Lung (tissue), 12 donors: Measurements from ENCODE around the gene ANK3. TPM values are rescaled to one million over a fixed set of nuclear protein-coding genes. Genes with fewer than 3 reads are reported as not detected.

Experiments
- ATAC-seq: fragments of 200-7000 bp; cut with Tn5 transposase; one replicate; pipeline ENCODE4 v1.9.1; 2020; ENCODE audit warnings: moderate number of reproducible peaks; ENCODE audit not compliant: insufficient read depth, low FRiP score
- DNase-seq, 3 donors: peaks; one replicate each; pipeline ENCODE4 v3.0.0-alpha.2; 2013 to 2017
- H3K27ac ChIP-seq, 2 donors: one replicate each; pipeline ENCODE4 v1.5.1; 2013; ENCODE audit warnings: mild to moderate bottlenecking in 2 of 2, moderate library complexity in 2 of 2, control low read depth in 1 of 2, inconsistent platforms in 1 of 2, low read depth in 1 of 2, low read length in 1 of 2
- H3K27me3 ChIP-seq, 3 donors: one replicate each; pipeline ENCODE4 v1.5.1; 2013; ENCODE audit warnings: low read length in 2 of 3; ENCODE audit not compliant: control insufficient read depth in 3 of 3, insufficient read depth in 3 of 3
- H3K36me3 ChIP-seq, 4 donors: one replicate each; pipeline ENCODE4 v1.5.1; 2013; ENCODE audit warnings: low read length in 4 of 4, mild to moderate bottlenecking in 1 of 4, moderate library complexity in 1 of 4; ENCODE audit not compliant: control insufficient read depth in 4 of 4, insufficient read depth in 4 of 4
- H3K4me1 ChIP-seq, 5 donors: one replicate each; pipeline ENCODE4 v1.5.1; 2013; ENCODE audit warnings: low read length in 5 of 5, mild to moderate bottlenecking in 2 of 5, moderate library complexity in 1 of 5; ENCODE audit not compliant: control insufficient read depth in 5 of 5, insufficient read depth in 5 of 5
- H3K4me3 ChIP-seq: one replicate; pipeline ENCODE4 v1.5.1; 2013; ENCODE audit warnings: mild to moderate bottlenecking, control low read depth, moderate library complexity
- H3K9ac ChIP-seq, 2 donors: one replicate each; pipeline ENCODE4 v1.5.1; 2013; ENCODE audit warnings: low read length in 2 of 2, control low read depth in 1 of 2; ENCODE audit not compliant: insufficient read depth in 1 of 2
- H3K9me3 ChIP-seq, 4 donors: one replicate each; pipeline ENCODE4 v1.5.1; 2013; ENCODE audit warnings: low read length in 3 of 4, mild to moderate bottlenecking in 1 of 4, moderate library complexity in 1 of 4; ENCODE audit not compliant: control insufficient read depth in 4 of 4, insufficient read depth in 3 of 4
- CTCF ChIP-seq: IDR thresholded peaks from 2 replicates; pipeline ENCODE4 v1.5.1; 2012; ENCODE audit warnings: mild to moderate bottlenecking; ENCODE audit errors: control extremely low read depth, extremely low read depth
- WGBS, 2 donors: extraction: QIAGEN DNeasy Blood & Tissue Kit; methylation state at CpG; one replicate each; pipeline ENCODE4 v1.1.7; 2013; 5-methylcytosine and 5-hydroxymethylcytosine counted together
- polyA plus RNA-seq, 2 donors: library from polyadenylated mRNA; stranded (reverse); fragments of 200-250 nt; gene quantifications; one replicate each; pipeline ENCODE4 v1.2.1, GENCODE V29; 2013
- total RNA-seq, 2 donors: library from RNA; depleted of rRNA in 1 of 2; stranded (reverse); fragments of >200 nt in 1 of 2; gene quantifications; one replicate each; pipeline ENCODE4 v1.2.1, GENCODE V29; 2014 to 2021
- donor health status: control.
- donor health status: control.
- donor health status: Bipolar disorder and iron deficiency.
- donor health status: healthy.
- donor health status: DM: yes; HTN: yes; CAD: no.

Gene ANK3
- total and polyA plus RNA-seq, 4 donors: 10.4 to 96.0 (median 46.4) TPM

- Histone ChIP-seq H3K36me3 (peaks cover 0 to 7% (median 2%) of the 10 kb centered on the region in 4 donors), H3K9ac (no peak overlapping the region), H3K27me3 (no peaks in the 10 kb centered on the region), H3K27ac (no peak overlapping the region), H3K4me1 (peaks cover 0 to 7% (median 0%) of the 10 kb centered on the region in 5 donors), H3K4me3 (no peak overlapping the region), H3K9me3 (no peaks in the 10 kb centered on the region)
- ATAC-seq (no peak), DNase-seq (no peak)
- 91 to 92% methylated on average over 9 of the region's 9 CpGs for WGBS, 2 donors
- TF ChIP-seq CTCF: no peak
These were observed 217.2 kb downstream of the ANK3 start for GRCh38 chr10:60172363-60172990.

GRCh38 chr10:60171436-60172013 lies 218.2 kb downstream of the ANK3 start:
- Histone ChIP-seq H3K27me3 (no peaks in the 10 kb centered on the region), H3K9ac (no peak overlapping the region), H3K27ac (no peak overlapping the region), H3K9me3 (no peaks in the 10 kb centered on the region), H3K36me3 (peaks cover 0 to 7% (median 2%) of the 10 kb centered on the region in 4 donors), H3K4me3 (no peak overlapping the region), H3K4me1 (peaks cover 0 to 7% (median 0%) of the 10 kb centered on the region in 5 donors)
- ATAC-seq: no peak
- DNase-seq: no peak
- no peak for TF ChIP-seq CTCF
- WGBS, 2 donors: 89 to 93% methylated on average over 2 of the region's 2 CpGs

GRCh38 chr10:60170250-60170649 lies 219.4 kb downstream of the ANK3 start:
- no peak for TF ChIP-seq CTCF
- Histone ChIP-seq H3K9ac (no peak overlapping the region), H3K27me3 (no peaks in the 10 kb centered on the region), H3K36me3 (peaks cover 0 to 7% (median 2%) of the 10 kb centered on the region in 4 donors), H3K4me3 (no peak overlapping the region), H3K4me1 (peaks cover 0 to 2% (median 0%) of the 10 kb centered on the region in 5 donors), H3K9me3 (no peaks in the 10 kb centered on the region), H3K27ac (no peak overlapping the region)
- no peak for DNase-seq
- 80 to 97% methylated on average over 3 of the region's 3 CpGs for WGBS, 2 donors
- ATAC-seq: no peak
